Nephron (organoid): ENCODE results near the gene ABCC3.

Experiments
- H3K27ac Mint-ChIP-seq, 3 experiments: 2 replicates each; pipeline ENCODE4 v1.8.0; 2020; ENCODE audit warnings: mixed read lengths in 3 of 3, mild to moderate bottlenecking in 2 of 3, moderate library complexity in 1 of 3
- H3K27me3 Mint-ChIP-seq: 2 replicates; pipeline ENCODE4 v1.8.0; 2021; ENCODE audit warnings: low read depth, mild to moderate bottlenecking, moderate library complexity, mixed read lengths
- H3K36me3 Mint-ChIP-seq: 2 replicates; pipeline ENCODE4 v1.8.0; 2020; ENCODE audit warnings: low read depth, mixed read lengths
- H3K4me1 Mint-ChIP-seq: 2 replicates; pipeline ENCODE4 v1.8.0; 2020; ENCODE audit warnings: mixed read lengths
- H3K4me3 Mint-ChIP-seq, 3 experiments: 2 replicates each; pipeline ENCODE4 v1.8.0; 2020; ENCODE audit warnings: mild to moderate bottlenecking in 3 of 3, mixed read lengths in 3 of 3, moderate library complexity in 2 of 3
- H3K9me3 Mint-ChIP-seq: 2 replicates; pipeline ENCODE4 v1.8.0; 2020; ENCODE audit warnings: mixed read lengths
- CTCF ChIP-seq, 3 experiments: fragments of 200-600 bp; sonication (generic); IDR thresholded peaks; one replicate each; pipeline ENCODE4 v1.5.0; 2021; ENCODE audit warnings: antibody characterized with exemption in 3 of 3; ENCODE audit not compliant: unreplicated experiment in 3 of 3

The ABCC3 gene

GRCh38 chr17:50661795-50662391, 27.2 kb downstream of the ABCC3 start:
- Mint-ChIP-seq H3K4me1 (peaks cover 20% of the 10 kb centered on the region), H3K4me3 (no peak overlapping the region), H3K9me3 (no peaks in the 10 kb centered on the region), H3K27me3 (peaks cover 16% of the 10 kb centered on the region), H3K36me3 (no peaks in the 10 kb centered on the region), H3K27ac (peak overlapping the region in 2 of 3 experiments; percentile 18 to 38)
- TF ChIP-seq CTCF (IDR thresholded peaks at IDR 0.05; ENCODE audit: unreplicated experiment in 3 of 3): no peak

- Mint-ChIP-seq H3K4me1 (peaks cover 20% of the 10 kb centered on the region), H3K27ac (no peak overlapping the region)
Measured at GRCh38 chr17:50662632-50663225, 28.0 kb downstream of the ABCC3 start.

GRCh38 chr17:50663812-50664374, 29.2 kb downstream of the ABCC3 start:
- no peaks in the 10 kb centered on the region for H3K9me3 Mint-ChIP-seq
- H3K4me3 Mint-ChIP-seq: no peak overlapping the region
- H3K27ac Mint-ChIP-seq: no peak overlapping the region
- H3K27me3 Mint-ChIP-seq: peaks cover 13% of the 10 kb centered on the region
- H3K36me3 Mint-ChIP-seq: no peaks in the 10 kb centered on the region
- TF ChIP-seq CTCF (IDR thresholded peaks at IDR 0.05; ENCODE audit: unreplicated experiment in 3 of 3): no peak
- peaks cover 20% of the 10 kb centered on the region for H3K4me1 Mint-ChIP-seq

More at GRCh38 chr17:50662632-50663225, 28.0 kb downstream of the ABCC3 start:
- H3K36me3 Mint-ChIP-seq: no peaks in the 10 kb centered on the region
- H3K9me3 Mint-ChIP-seq: no peaks in the 10 kb centered on the region
- peaks cover 16% of the 10 kb centered on the region for H3K27me3 Mint-ChIP-seq
- no peak overlapping the region for H3K4me3 Mint-ChIP-seq
- no peak for TF ChIP-seq CTCF (IDR thresholded peaks at IDR 0.05; ENCODE audit: unreplicated experiment in 3 of 3)

- Mint-ChIP-seq H3K4me3 (no peak overlapping the region), H3K27me3 (peaks cover 13% of the 10 kb centered on the region), H3K36me3 (no peaks in the 10 kb centered on the region), H3K9me3 (no peaks in the 10 kb centered on the region), H3K4me1 (peaks cover 20% of the 10 kb centered on the region), H3K27ac (no peak overlapping the region)
- no peak for TF ChIP-seq CTCF (IDR thresholded peaks at IDR 0.05; ENCODE audit: unreplicated experiment in 3 of 3)
Measured at GRCh38 chr17:50664788-50665458, 30.2 kb downstream of the ABCC3 start.

GRCh38 chr17:50665838-50666237, 31.2 kb downstream of the ABCC3 start:
- Mint-ChIP-seq H3K4me3 (no peak overlapping the region), H3K27me3 (peaks cover 13% of the 10 kb centered on the region), H3K36me3 (no peaks in the 10 kb centered on the region), H3K27ac (no peak overlapping the region), H3K4me1 (peaks cover 13% of the 10 kb centered on the region), H3K9me3 (no peaks in the 10 kb centered on the region)
- no peak for TF ChIP-seq CTCF (IDR thresholded peaks at IDR 0.05; ENCODE audit: unreplicated experiment in 3 of 3)
